PFSK-1 (cell line): ENCODE measurements around the gene SOD1.

Experiments used
- FOXP2 ChIP-seq: optimal IDR thresholded peaks from 2 replicates; pipeline ENCODE3; 2011; ENCODE audit warnings: borderline replicate concordance, control low read depth, inconsistent platforms; ENCODE audit not compliant: insufficient read depth; ENCODE audit errors: extremely low read length, extremely low read depth
- POLR2AphosphoS5 ChIP-seq: IDR thresholded peaks from 2 replicates; pipeline ENCODE4 v1.6.1; 2012; ENCODE audit warnings: low read depth, mild to moderate bottlenecking, control low read depth, low read length, moderate library complexity
- REST ChIP-seq, 2 experiments: IDR thresholded peaks; 2 replicates each; pipeline versions ENCODE4 v1.6.1 to v1.8.0; 2011 to 2012; ENCODE audit warnings: low read depth in 2 of 2, low read length in 2 of 2, control low read depth in 1 of 2, inconsistent platforms in 1 of 2, mild to moderate bottlenecking in 1 of 2, moderate library complexity in 1 of 2; ENCODE audit not compliant: insufficient read depth in 1 of 2
- SIN3A ChIP-seq: IDR thresholded peaks from 2 replicates; pipeline ENCODE4 v1.6.1; 2012; ENCODE audit warnings: mild to moderate bottlenecking, low read length, moderate library complexity, borderline replicate concordance; ENCODE audit not compliant: insufficient read depth
- TAF1 ChIP-seq: IDR thresholded peaks from 2 replicates; pipeline ENCODE4 v1.6.1; 2012; ENCODE audit warnings: low read length, control low read depth, borderline replicate concordance; ENCODE audit not compliant: insufficient read depth

SOD1 gene

GRCh38 chr21:31713973-31714740, 54.7 kb downstream of the SOD1 start:
- TF ChIP-seq POLR2AphosphoS5 = no peak
- TF ChIP-seq TAF1 = no peak
- no peak for TF ChIP-seq FOXP2
- no peak for TF ChIP-seq SIN3A
- TF ChIP-seq REST (IDR thresholded peaks at IDR 0.05; ENCODE audit: insufficient read depth in 1 of 2, low read depth in 2 of 2, low read length in 2 of 2) = no peak

- no peak for TF ChIP-seq FOXP2
- no peak for TF ChIP-seq TAF1
- TF ChIP-seq REST (IDR thresholded peaks at IDR 0.05; ENCODE audit: insufficient read depth in 1 of 2, low read depth in 2 of 2, low read length in 2 of 2) = no peak
- no peak for TF ChIP-seq POLR2AphosphoS5
- TF ChIP-seq SIN3A = no peak
These were observed 55.4 kb downstream of the SOD1 start for GRCh38 chr21:31714741-31715365.

GRCh38 chr21:31716106-31716505, 56.6 kb downstream of the SOD1 start:
- TF ChIP-seq SIN3A (no peak), REST (IDR thresholded peaks at IDR 0.05; ENCODE audit: insufficient read depth in 1 of 2, low read depth in 2 of 2, low read length in 2 of 2) (no peak), TAF1 (no peak), POLR2AphosphoS5 (no peak), FOXP2 (no peak)
